C4-2B (cell line): Measurements from ENCODE around the gene MCOLN1.

Experiments used
- H3K27ac ChIP-seq: fragments of 450-650 bp; 2 replicates; pipeline ENCODE4 v1.5.1; 2017
- CTCF ChIP-seq: fragments of 450-650 bp; conservative IDR thresholded peaks from 2 replicates; pipeline ENCODE4 v1.5.1; 2017; ENCODE audit warnings: mild to moderate bottlenecking
- ZFX ChIP-seq: fragments of 450-650 bp; IDR thresholded peaks from 2 replicates; pipeline ENCODE4 v1.6.1; 2017

The MCOLN1 gene

GRCh38 chr19:7520131-7521051 lies 2.0 kb upstream of the MCOLN1 start:
- TF ChIP-seq ZFX (no peak), CTCF (no peak)
- no peak overlapping the region for H3K27ac ChIP-seq

- peak overlapping the region; percentile 47 for H3K27ac ChIP-seq
- no peak for TF ChIP-seq CTCF
- no peak for TF ChIP-seq ZFX
These were observed 813 bp upstream of the MCOLN1 start for GRCh38 chr19:7521551-7522071.

- peak overlapping the region; percentile 47 for H3K27ac ChIP-seq
- TF ChIP-seq CTCF (no peak), ZFX (no peak)
These were observed 671 bp downstream of the MCOLN1 start for GRCh38 chr19:7522923-7523667.

GRCh38 chr19:7524523-7524922 lies 2.1 kb downstream of the MCOLN1 start:
- no peak overlapping the region for H3K27ac ChIP-seq
- TF ChIP-seq ZFX (no peak), CTCF (no peak)

- TF ChIP-seq CTCF (no peak), ZFX (no peak)
- H3K27ac ChIP-seq = no peak overlapping the region
These were observed 2.7 kb downstream of the MCOLN1 start for GRCh38 chr19:7524992-7525739.

GRCh38 chr19:7526059-7526929 lies 3.9 kb downstream of the MCOLN1 start:
- TF ChIP-seq CTCF = no peak
- TF ChIP-seq ZFX = no peak
- H3K27ac ChIP-seq = no peak overlapping the region
